ENCODE results near the gene PSPC1.
"Not testable (repeated sequence)": the region's sequence is repeated elsewhere in the genome, so short reads cannot be mapped to it uniquely, and the experiment has no call there.

The PSPC1 gene

GRCh38 chr13:19782727-19783682 lies at the start of gene PSPC1:
Gene PSPC1 (minus strand): TSS chr13:19782945. CDS start chr13:19782757, 188 bp downstream.
- H3K4me1 Mint-ChIP-seq (ENCODE audit: low read depth); H3K27me3 Mint-ChIP-seq: not testable (repeated sequence)
- peak within 1 kb of the TSS; percentile 98 for H3K4me3 Mint-ChIP-seq

GRCh38 chr13:19822673-19823072 lies 39.9 kb upstream of the PSPC1 start:
- Mint-ChIP-seq H3K27me3 (no peaks in the 10 kb centered on the region), H3K4me3 (no peak overlapping the region), H3K36me3 (peaks cover 24% of the 10 kb centered on the region), H3K27ac (no peak overlapping the region), H3K4me1 (ENCODE audit: low read depth) (peaks cover 5% of the 10 kb centered on the region), H3K9me3 (ENCODE audit: low read depth) (no peaks in the 10 kb centered on the region)

More at GRCh38 chr13:19782727-19783682, at the start of gene PSPC1:
- not testable (repeated sequence) for H3K9me3 Mint-ChIP-seq (ENCODE audit: low read depth); H3K36me3 Mint-ChIP-seq
- H3K27ac Mint-ChIP-seq: peak within 1 kb of the TSS; percentile 99

- Mint-ChIP-seq H3K4me3 (no peak overlapping the region), H3K9me3 (ENCODE audit: low read depth) (no peaks in the 10 kb centered on the region), H3K27me3 (no peaks in the 10 kb centered on the region), H3K36me3 (peaks cover 14% of the 10 kb centered on the region), H3K4me1 (ENCODE audit: low read depth) (peaks cover 5% of the 10 kb centered on the region), H3K27ac (no peak overlapping the region)
Observed at GRCh38 chr13:19818223-19818842, 35.6 kb upstream of the PSPC1 start.

GRCh38 chr13:19817510-19818158 lies 34.9 kb upstream of the PSPC1 start:
- peaks cover 14% of the 10 kb centered on the region for H3K36me3 Mint-ChIP-seq
- H3K27ac Mint-ChIP-seq: no peak overlapping the region
- H3K27me3 Mint-ChIP-seq: no peaks in the 10 kb centered on the region
- H3K4me1 Mint-ChIP-seq (ENCODE audit: low read depth): peaks cover 5% of the 10 kb centered on the region
- H3K4me3 Mint-ChIP-seq: no peak overlapping the region
- H3K9me3 Mint-ChIP-seq (ENCODE audit: low read depth): no peaks in the 10 kb centered on the region

- Mint-ChIP-seq H3K36me3 (peaks cover 16% of the 10 kb centered on the region), H3K4me3 (no peak overlapping the region), H3K9me3 (ENCODE audit: low read depth) (no peaks in the 10 kb centered on the region), H3K27me3 (no peaks in the 10 kb centered on the region), H3K27ac (no peak overlapping the region), H3K4me1 (ENCODE audit: low read depth) (peaks cover 5% of the 10 kb centered on the region)
Observed at GRCh38 chr13:19817106-19817505, 34.4 kb upstream of the PSPC1 start.

GRCh38 chr13:19815842-19816241 lies 33.1 kb upstream of the PSPC1 start:
- not testable (repeated sequence) for H3K4me1 Mint-ChIP-seq (ENCODE audit: low read depth); H3K27ac Mint-ChIP-seq; H3K4me3 Mint-ChIP-seq; H3K9me3 Mint-ChIP-seq (ENCODE audit: low read depth); H3K27me3 Mint-ChIP-seq
- peaks cover 14% of the 10 kb centered on the region for H3K36me3 Mint-ChIP-seq

- no peaks in the 10 kb centered on the region for H3K9me3 Mint-ChIP-seq (ENCODE audit: low read depth)
- peaks cover 4% of the 10 kb centered on the region for H3K4me1 Mint-ChIP-seq (ENCODE audit: low read depth)
- H3K27ac Mint-ChIP-seq: no peak overlapping the region
- no peaks in the 10 kb centered on the region for H3K27me3 Mint-ChIP-seq
- peaks cover 5% of the 10 kb centered on the region for H3K36me3 Mint-ChIP-seq
- H3K4me3 Mint-ChIP-seq: no peak overlapping the region
Observed at GRCh38 chr13:19810996-19811881, 28.5 kb upstream of the PSPC1 start.

- no peak overlapping the region for H3K4me3 Mint-ChIP-seq
- peaks cover 4% of the 10 kb centered on the region for H3K4me1 Mint-ChIP-seq (ENCODE audit: low read depth)
- peaks cover 5% of the 10 kb centered on the region for H3K36me3 Mint-ChIP-seq
- H3K27me3 Mint-ChIP-seq: no peaks in the 10 kb centered on the region
- no peaks in the 10 kb centered on the region for H3K9me3 Mint-ChIP-seq (ENCODE audit: low read depth)
- no peak overlapping the region for H3K27ac Mint-ChIP-seq
Observed at GRCh38 chr13:19810151-19810550, 27.4 kb upstream of the PSPC1 start.

- no peak overlapping the region for H3K4me3 Mint-ChIP-seq
- no peak overlapping the region for H3K27ac Mint-ChIP-seq
- no peaks in the 10 kb centered on the region for H3K36me3 Mint-ChIP-seq
- H3K9me3 Mint-ChIP-seq (ENCODE audit: low read depth): no peaks in the 10 kb centered on the region
- peaks cover under 1% of the 10 kb centered on the region for H3K4me1 Mint-ChIP-seq (ENCODE audit: low read depth)
- H3K27me3 Mint-ChIP-seq: no peaks in the 10 kb centered on the region
Observed at GRCh38 chr13:19805765-19806164, 23.0 kb upstream of the PSPC1 start.

GRCh38 chr13:19795956-19796355 lies 13.2 kb upstream of the PSPC1 start:
- Mint-ChIP-seq H3K36me3 (peaks cover 3% of the 10 kb centered on the region), H3K9me3 (ENCODE audit: low read depth) (no peaks in the 10 kb centered on the region), H3K4me1 (ENCODE audit: low read depth) (no peaks in the 10 kb centered on the region), H3K27me3 (no peaks in the 10 kb centered on the region), H3K27ac (no peak overlapping the region), H3K4me3 (no peak overlapping the region)

GRCh38 chr13:19794631-19795030 lies 11.9 kb upstream of the PSPC1 start:
- Mint-ChIP-seq H3K9me3 (ENCODE audit: low read depth) (no peaks in the 10 kb centered on the region), H3K27me3 (no peaks in the 10 kb centered on the region), H3K4me1 (ENCODE audit: low read depth) (no peaks in the 10 kb centered on the region), H3K36me3 (peaks cover 3% of the 10 kb centered on the region), H3K27ac (no peak overlapping the region), H3K4me3 (no peak overlapping the region)

GRCh38 chr13:19791953-19792537 lies 9.3 kb upstream of the PSPC1 start:
- H3K27ac Mint-ChIP-seq: no peak overlapping the region
- H3K4me1 Mint-ChIP-seq (ENCODE audit: low read depth): no peaks in the 10 kb centered on the region
- H3K9me3 Mint-ChIP-seq (ENCODE audit: low read depth): no peaks in the 10 kb centered on the region
- no peak overlapping the region for H3K4me3 Mint-ChIP-seq
- no peaks in the 10 kb centered on the region for H3K27me3 Mint-ChIP-seq
- H3K36me3 Mint-ChIP-seq: no peaks in the 10 kb centered on the region

- Mint-ChIP-seq H3K9me3 (ENCODE audit: low read depth) (no peaks in the 10 kb centered on the region), H3K4me1 (ENCODE audit: low read depth) (peaks cover 6% of the 10 kb centered on the region), H3K36me3 (peaks cover 2% of the 10 kb centered on the region), H3K27me3 (no peaks in the 10 kb centered on the region), H3K4me3 (peak overlapping the region; percentile 98), H3K27ac (peak overlapping the region; percentile 99)
Observed at GRCh38 chr13:19782049-19782726, 557 bp downstream of the PSPC1 start.

GRCh38 chr13:19781526-19781925 lies 1.2 kb downstream of the PSPC1 start:
- Mint-ChIP-seq H3K4me1 (ENCODE audit: low read depth) (peaks cover 6% of the 10 kb centered on the region), H3K9me3 (ENCODE audit: low read depth) (no peaks in the 10 kb centered on the region), H3K27ac (peak overlapping the region; percentile 73), H3K27me3 (no peaks in the 10 kb centered on the region), H3K36me3 (peaks cover 2% of the 10 kb centered on the region), H3K4me3 (peak overlapping the region; percentile 98)
